Mesothelial cell of epicardium (in vitro differentiated cells): ENCODE results near the gene SUSD2. TPM values are rescaled to one million over a fixed set of nuclear protein-coding genes. Genes with fewer than 3 reads are reported as not detected.
"Not testable (repeated sequence)": the region's sequence is repeated elsewhere in the genome, so short reads cannot be mapped to it uniquely, and the experiment has no call there.

Experiments
- DNase-seq, 2 experiments: peaks; one replicate each; pipeline ENCODE4 v3.0.0; 2021; ENCODE audit warnings: low spot score in 2 of 2; ENCODE audit not compliant: unreplicated experiment in 2 of 2
- H3K27ac Mint-ChIP-seq: 2 replicates; pipeline ENCODE4 v1.8.0; 2021; ENCODE audit warnings: mixed read lengths
- H3K27me3 Mint-ChIP-seq: 2 replicates; pipeline ENCODE4 v1.8.0; 2021; ENCODE audit warnings: low read depth, mixed read lengths
- H3K36me3 Mint-ChIP-seq: 2 replicates; pipeline ENCODE4 v1.8.0; 2021; ENCODE audit warnings: mixed read lengths
- H3K4me1 Mint-ChIP-seq: 2 replicates; pipeline ENCODE4 v1.8.0; 2021; ENCODE audit warnings: mixed read lengths
- H3K4me3 Mint-ChIP-seq: 2 replicates; pipeline ENCODE4 v1.8.0; 2021; ENCODE audit warnings: mild to moderate bottlenecking, moderate library complexity, mixed read lengths
- H3K9me3 Mint-ChIP-seq: 2 replicates; pipeline ENCODE4 v1.8.0; 2021; ENCODE audit warnings: mixed read lengths
- CTCF ChIP-seq: fragments of 200-600 bp; sonication (generic); IDR thresholded peaks from one replicate; pipeline ENCODE4 v1.5.0; 2021; ENCODE audit warnings: antibody characterized with exemption; ENCODE audit not compliant: unreplicated experiment
- total RNA-seq: library from RNA; stranded (reverse); gene quantifications from 3 replicates; pipeline ENCODE4 v1.2.1, GENCODE V29; 2021

Gene SUSD2
- total RNA-seq, 1 donor from 2014 or later = 1.2 TPM

GRCh38 chr22:24232725-24233124 lies 51.4 kb downstream of the SUSD2 start:
- Mint-ChIP-seq H3K9me3 (no peaks in the 10 kb centered on the region), H3K36me3 (no peaks in the 10 kb centered on the region), H3K27me3 (no peaks in the 10 kb centered on the region), H3K4me3 (no peak overlapping the region), H3K4me1 (peaks cover 6% of the 10 kb centered on the region), H3K27ac (no peak overlapping the region)
- no peak for DNase-seq
- no peak for TF ChIP-seq CTCF

- Mint-ChIP-seq H3K27ac (no peak overlapping the region), H3K27me3 (no peaks in the 10 kb centered on the region), H3K36me3 (no peaks in the 10 kb centered on the region), H3K4me1 (peaks cover 6% of the 10 kb centered on the region), H3K4me3 (no peak overlapping the region), H3K9me3 (no peaks in the 10 kb centered on the region)
- TF ChIP-seq CTCF = no peak
- DNase-seq = no peak
Measured at GRCh38 chr22:24233235-24233634, 51.9 kb downstream of the SUSD2 start.

- Mint-ChIP-seq H3K36me3 (no peaks in the 10 kb centered on the region), H3K4me3 (no peak overlapping the region), H3K27me3 (no peaks in the 10 kb centered on the region), H3K9me3 (no peaks in the 10 kb centered on the region), H3K27ac (no peak overlapping the region), H3K4me1 (peaks cover 6% of the 10 kb centered on the region)
- TF ChIP-seq CTCF = no peak
- DNase-seq = no peak
Measured at GRCh38 chr22:24233816-24234215, 52.5 kb downstream of the SUSD2 start.

GRCh38 chr22:24235315-24235714 lies 54.0 kb downstream of the SUSD2 start:
- Mint-ChIP-seq H3K9me3 (no peaks in the 10 kb centered on the region), H3K4me3 (no peak overlapping the region), H3K36me3 (no peaks in the 10 kb centered on the region), H3K4me1 (peaks cover 6% of the 10 kb centered on the region), H3K27ac (no peak overlapping the region), H3K27me3 (no peaks in the 10 kb centered on the region)
- DNase-seq = no peak
- no peak for TF ChIP-seq CTCF

GRCh38 chr22:24236656-24237055 lies 55.4 kb downstream of the SUSD2 start:
- no peaks in the 10 kb centered on the region for H3K9me3 Mint-ChIP-seq
- no peak for TF ChIP-seq CTCF
- peak overlapping the region; percentile 47 for H3K27ac Mint-ChIP-seq
- DNase-seq = no peak
- H3K4me3 Mint-ChIP-seq = no peak overlapping the region
- no peaks in the 10 kb centered on the region for H3K36me3 Mint-ChIP-seq
- H3K27me3 Mint-ChIP-seq = no peaks in the 10 kb centered on the region
- peaks cover 2% of the 10 kb centered on the region for H3K4me1 Mint-ChIP-seq

GRCh38 chr22:24238101-24238694 lies 56.9 kb downstream of the SUSD2 start:
- H3K27me3 Mint-ChIP-seq, DNase-seq, H3K9me3 Mint-ChIP-seq, H3K4me3 Mint-ChIP-seq, H3K27ac Mint-ChIP-seq, H3K36me3 Mint-ChIP-seq, H3K4me1 Mint-ChIP-seq: not testable (repeated sequence)

Other genes with a start within 250 kb of the SUSD2 start
- gene GSTT2B, start 220.3 kb upstream of the SUSD2 start, total RNA-seq = 3.6 to 3.7 TPM (median 3.7 TPM) in 3 replicates
- not detected in 3 replicates for gene DDTL, start 214.6 kb upstream of the SUSD2 start, total RNA-seq
- gene DDT, start 207.0 kb upstream of the SUSD2 start, total RNA-seq = 80.0 to 85.3 TPM (median 80.3 TPM) in 3 replicates
- 0.29 TPM in 1 of 3 replicates, not detected in the others for gene GSTT2, start 201.4 kb upstream of the SUSD2 start, total RNA-seq
- gene GSTT4, start 176.0 kb upstream of the SUSD2 start, total RNA-seq = not detected in 3 replicates
- 67.8 to 74.4 TPM (median 69.5 TPM) in 3 replicates for gene CABIN1, start 170.2 kb upstream of the SUSD2 start, total RNA-seq
- 2.9 to 4.1 TPM (median 3.6 TPM) in 3 replicates for gene GGT5, start 63.6 kb downstream of the SUSD2 start, total RNA-seq
- 80.8 to 88.0 TPM (median 82.9 TPM) in 3 replicates for gene SPECC1L, start 89.3 kb downstream of the SUSD2 start, total RNA-seq
- 8.3 to 10.8 TPM (median 9.4 TPM) in 3 replicates for gene ADORA2A, start 246.1 kb downstream of the SUSD2 start, total RNA-seq